Measurements from ENCODE around the gene TRERF1. TPM values are rescaled to one million over a fixed set of nuclear protein-coding genes. Genes with fewer than 3 reads are reported as not detected.

Gene TRERF1
- total and polyA plus RNA-seq, 2 of the 4 experiments (the other 2 are of a cell fraction), result 6.3 to 9.9 TPM

- peak overlapping the region; percentile 72 for H3K23ac ChIP-seq (ENCODE audit: low read depth, low read length)
- peak overlapping the region; percentile 76 for H3K56ac ChIP-seq (ENCODE audit: extremely low read depth, insufficient read depth, low read length)
- 2% methylated on average over 10 of the region's 57 CpGs; no CpG with 5 or more reads in 1 of the 2 experiments for WGBS, 2 experiments (ENCODE audit: extremely low coverage in 2 of 2, insufficient read length in 1 of 2)
- peak overlapping the region; percentile 94 to 96 for H4K8ac ChIP-seq (ENCODE audit: low read depth in 2 of 2, low read length in 2 of 2)
- H3K4me2 ChIP-seq (ENCODE audit: low read depth, low read length), result peak overlapping the region; percentile 82
- peaks cover 10 to 30% of the 10 kb centered on the region in 2 experiments; a peak in 3 of 4 replicates for H3K79me1 ChIP-seq (ENCODE audit: low read depth in 1 of 2, low read length in 2 of 2)
- H2BK15ac ChIP-seq (ENCODE audit: low read depth, low read length), result peak overlapping the region; percentile 90; the same call in 1 of the 3 replicates
- H4K20me1 ChIP-seq (ENCODE audit: insufficient read depth, low read length), result peaks cover 3% of the 10 kb centered on the region; the same call in 1 of the 2 replicates
- peak overlapping the region; percentile 88 for H3K4me3 ChIP-seq (ENCODE audit: insufficient read depth, low read depth, low read length)
- dilution Hi-C loops (cut with HindIII; ENCODE audit: low sequenced_read_pairs, unreplicated experiment) (no loop called here), in situ Hi-C loops (cut with MboI; ENCODE audit: low sequenced_read_pairs) (no loop called here), intact Hi-C loops (cut with micrococcal nuclease) (loop anchor here (2.0 to 5.0 kb wide), 2 partner anchors 138 to 171 kb away; no protein-coding TSS in a partner anchor)
- peak overlapping the region; percentile 90 for H2BK120ac ChIP-seq (ENCODE audit: low read depth, low read length)
- POLR2A ChIA-PET (ENCODE audit: unreplicated experiment), result interaction anchor here (0.9 kb wide), 1 partner anchor 12 kb away, joined by 4 read pairs; no protein-coding TSS in a partner anchor
- H3K4me1 ChIP-seq (ENCODE audit: control insufficient read depth, insufficient read depth, low read length), result peaks cover 7% of the 10 kb centered on the region
- BruUV-seq (replicated peaks), result no TSS peak
- H3K9me1 ChIP-seq (ENCODE audit: insufficient read depth, low read length), result no peaks in the 10 kb centered on the region
- no peaks in the 10 kb centered on the region for H3K27me3 ChIP-seq (ENCODE audit: control insufficient read depth, insufficient read depth, low read length)
- peak overlapping the region; percentile 74 for H2AK5ac ChIP-seq (ENCODE audit: low read depth, low read length)
- H3K27ac ChIP-seq (ENCODE audit: insufficient read depth, low read length), result peak overlapping the region; percentile 100
- CTCF ChIA-PET, result interaction anchor here (2.5 kb wide), 1 partner anchor 95 kb away, joined by 14 read pairs; no protein-coding TSS in a partner anchor
- H3K14ac ChIP-seq (replicated peaks; ENCODE audit: low read depth, low read length), result peak overlapping the region; percentile 97
- peak overlapping the region; percentile 94 for H4K91ac ChIP-seq (ENCODE audit: insufficient read depth, low read depth, low read length)
- H4K5ac ChIP-seq (ENCODE audit: low read depth, low read length), result peak overlapping the region; percentile 23
- no peaks in the 10 kb centered on the region for H3K36me3 ChIP-seq (ENCODE audit: control insufficient read depth, insufficient read depth, low read length)
- H2AK9ac ChIP-seq (replicated peaks; ENCODE audit: low read depth, low read length, poor library complexity), result peak overlapping the region; percentile 81
- no peaks in the 10 kb centered on the region for H3K9me3 ChIP-seq (ENCODE audit: control insufficient read depth, insufficient read depth, low read length)
- H2BK20ac ChIP-seq (ENCODE audit: low read depth, low read length), result peak overlapping the region; percentile 71; the same call in 1 of the 2 replicates
- H2AFZ ChIP-seq (replicated peaks; ENCODE audit: low read length, poor library complexity), result peak overlapping the region; percentile 91
- H2BK5ac ChIP-seq (ENCODE audit: low read depth, low read length, poor library complexity, severe bottlenecking), result peak overlapping the region; percentile 83
- H3K4ac ChIP-seq (ENCODE audit: low read depth, low read length), result peak overlapping the region; percentile 88
- peak overlapping the region; percentile 98 for H3K9ac ChIP-seq (ENCODE audit: low read depth, low read length)
- TF ChIP-seq CEBPB (IDR thresholded peaks at IDR 0.05; ENCODE audit: low read depth, low read length) (no peak), ELK1 (IDR thresholded peaks at IDR 0.05; ENCODE audit: borderline replicate concordance, low read depth, low read length) (no peak), CTCF (conservative IDR thresholded peaks at IDR 0.05; ENCODE audit: low read depth, low read length) (no peak), MAZ (IDR thresholded peaks at IDR 0.05; ENCODE audit: borderline replicate concordance, low read depth, low read length) (peak; percentile 91), MAFK (IDR thresholded peaks at IDR 0.05; ENCODE audit: low read depth, low read length) (no peak), FOS (IDR thresholded peaks at IDR 0.05; ENCODE audit: low read depth, low read length) (no peak), MXI1 (IDR thresholded peaks at IDR 0.05; ENCODE audit: borderline replicate concordance, low read depth, low read length) (peak; percentile 54; the same call in 1 of the 2 replicates), SMC3 (IDR thresholded peaks at IDR 0.05; ENCODE audit: low read depth, low read length) (peak; percentile 8; the same call in 1 of the 2 replicates), RCOR1 (IDR thresholded peaks at IDR 0.05; ENCODE audit: insufficient replicate concordance, low read length) (peak; percentile 40), RAD21 (IDR thresholded peaks at IDR 0.05; ENCODE audit: low read length) (0 out of 2 replicates have a peak, but pooled peaks have one; percentile 7)
- ATAC-seq (ENCODE audit: low read depth) (peak; percentile 86), DNase-seq (peak; percentile 90)
- peak overlapping the region; percentile 52 for H3K18ac ChIP-seq (ENCODE audit: low read depth, low read length)
Observed at GRCh38 chr6:42453031-42453653, 1.4 kb upstream of the TRERF1 start.

Data from IMR-90 (cell line).